Anterior cingulate cortex (tissue), 58 donors: ENCODE data around the gene LCP1.
"Not testable (repeated sequence)": the region's sequence is repeated elsewhere in the genome, so short reads cannot be mapped to it uniquely, and the experiment has no call there.

Source experiments
- DNase-seq, 58 donors: peaks; one replicate each; lab custom pipeline; 2025; lab: John Stamatoyannopoulos, UW

The LCP1 gene

GRCh38 chr13:46164661-46165060, 17.3 kb downstream of the LCP1 start:
- no peak for DNase-seq

- DNase-seq: not testable (repeated sequence)
Observed at GRCh38 chr13:46162741-46163140, 19.2 kb downstream of the LCP1 start.

GRCh38 chr13:46160471-46161066, 21.4 kb downstream of the LCP1 start:
- peak in 1 of 58 donors; percentile 32 for DNase-seq

GRCh38 chr13:46160065-46160464, 21.9 kb downstream of the LCP1 start:
- DNase-seq: no peak

GRCh38 chr13:46158983-46159382, 23.0 kb downstream of the LCP1 start:
- no peak for DNase-seq

- no peak for DNase-seq
Observed at GRCh38 chr13:46158222-46158621, 23.8 kb downstream of the LCP1 start.

- no peak for DNase-seq
Observed at GRCh38 chr13:46154136-46154801, 27.7 kb downstream of the LCP1 start.

- no peak for DNase-seq
Observed at GRCh38 chr13:46152627-46153328, 29.2 kb downstream of the LCP1 start.

- no peak for DNase-seq
Observed at GRCh38 chr13:46150134-46150693, 31.8 kb downstream of the LCP1 start.

GRCh38 chr13:46149272-46150133, 32.5 kb downstream of the LCP1 start:
- no peak for DNase-seq

- peak in 20 of 58 donors; percentile 4 to 43 (median 19) for DNase-seq
Observed at GRCh38 chr13:46146898-46147297, 35.1 kb downstream of the LCP1 start.

- no peak for DNase-seq
Observed at GRCh38 chr13:46145950-46146349, 36.0 kb downstream of the LCP1 start.

- no peak for DNase-seq
Observed at GRCh38 chr13:46145135-46145534, 36.8 kb downstream of the LCP1 start.

- no peak for DNase-seq
Observed at GRCh38 chr13:46143184-46143701, 38.7 kb downstream of the LCP1 start.

GRCh38 chr13:46142776-46143175, 39.2 kb downstream of the LCP1 start:
- no peak for DNase-seq

- no peak for DNase-seq
Observed at GRCh38 chr13:46140044-46140443, 41.9 kb downstream of the LCP1 start.

- DNase-seq: no peak
Observed at GRCh38 chr13:46137627-46138317, 44.2 kb downstream of the LCP1 start.

GRCh38 chr13:46136688-46137087, 45.3 kb downstream of the LCP1 start:
- DNase-seq: no peak

- DNase-seq: no peak
Observed at GRCh38 chr13:46134961-46135522, 46.9 kb downstream of the LCP1 start.
